ENCODE measurements around the gene SRCAP. TPM values are rescaled to one million over a fixed set of nuclear protein-coding genes. Genes with fewer than 3 reads are reported as not detected.
A peak's percentile ranks its signal among the peaks of the same experiment; 100 is the strongest.

The SRCAP gene
- total RNA-seq, 2 experiments from 2014 or later: 57.2 to 64.7 TPM

- ChIA-PET CTCF (interaction anchor here (1.0 to 2.8 kb wide), 6 partner anchors 9 to 164 kb away, joined by 3 to 8 read pairs (median 6); no protein-coding TSS in a partner anchor), POLR2A (interaction anchor here (0.6 to 2.1 kb wide), 10 partner anchors 7 to 124 kb away, joined by 3 to 7 read pairs (median 4); partner anchors contain the start of gene ZNF629)
- Mint-ChIP-seq H3K27me3 (no peaks in the 10 kb centered on the region), H3K4me3 (peak overlapping the region; percentile 80), H3K27ac (no peak overlapping the region), H3K36me3 (ENCODE audit: low read depth) (peaks cover 27% of the 10 kb centered on the region), H3K9me3 (no peaks in the 10 kb centered on the region), H3K4me1 (ENCODE audit: low read depth) (peaks cover 20% of the 10 kb centered on the region)
- ATAC-seq: no peak
- TF ChIP-seq CTCF (IDR thresholded peaks at IDR 0.05): no peak
- no peak for DNase-seq
- intact Hi-C loops (cut with micrococcal nuclease): no loop called here
These were observed 78.8 kb downstream of the SRCAP start for GRCh38 chr16:30777591-30778297.

GRCh38 chr16:30778549-30779244 is 79.7 kb downstream of the SRCAP start:
- POLR2A ChIA-PET: interaction anchor here (0.7 to 2.1 kb wide), 5 partner anchors 11 to 471 kb away, joined by 3 to 7 read pairs (median 4); no protein-coding TSS in a partner anchor
- Mint-ChIP-seq H3K36me3 (ENCODE audit: low read depth) (peaks cover 24% of the 10 kb centered on the region), H3K4me3 (no peak overlapping the region)

GRCh38 chr16:30779596-30779995 is 80.6 kb downstream of the SRCAP start:
- DNase-seq: no peak
- no peak for ATAC-seq
- CTCF ChIA-PET: interaction anchor here (2.3 to 2.8 kb wide), 2 partner anchors 34 to 163 kb away, joined by 7 to 8 read pairs; no protein-coding TSS in a partner anchor
- H3K27ac Mint-ChIP-seq: no peak overlapping the region
- TF ChIP-seq CTCF (IDR thresholded peaks at IDR 0.05): no peak
- H3K4me1 Mint-ChIP-seq (ENCODE audit: low read depth): peaks cover 14% of the 10 kb centered on the region
- no peak overlapping the region for H3K4me3 Mint-ChIP-seq
- H3K27me3 Mint-ChIP-seq: no peaks in the 10 kb centered on the region
- POLR2A ChIA-PET: interaction anchor here (1.2 kb wide), 1 partner anchor 20 kb away, joined by 3 read pairs; no protein-coding TSS in a partner anchor
- intact Hi-C loops (cut with micrococcal nuclease): no loop called here
- H3K9me3 Mint-ChIP-seq: no peaks in the 10 kb centered on the region
- peaks cover 19% of the 10 kb centered on the region for H3K36me3 Mint-ChIP-seq (ENCODE audit: low read depth)

More at GRCh38 chr16:30778549-30779244, 79.7 kb downstream of the SRCAP start:
- peaks cover 19% of the 10 kb centered on the region for H3K4me1 Mint-ChIP-seq (ENCODE audit: low read depth)
- no peaks in the 10 kb centered on the region for H3K9me3 Mint-ChIP-seq
- CTCF ChIA-PET: interaction anchor here (2.2 to 2.8 kb wide), 3 partner anchors 35 to 164 kb away, joined by 7 to 8 read pairs (median 8); no protein-coding TSS in a partner anchor
- TF ChIP-seq CTCF (IDR thresholded peaks at IDR 0.05): no peak
- H3K27me3 Mint-ChIP-seq: no peaks in the 10 kb centered on the region
- intact Hi-C loops (cut with micrococcal nuclease): no loop called here
- DNase-seq (no peak), ATAC-seq (no peak)
- no peak overlapping the region for H3K27ac Mint-ChIP-seq

GRCh38 chr16:30780021-30780420 is 81.0 kb downstream of the SRCAP start:
- no peak for TF ChIP-seq CTCF (IDR thresholded peaks at IDR 0.05)
- Mint-ChIP-seq H3K9me3 (no peaks in the 10 kb centered on the region), H3K36me3 (ENCODE audit: low read depth) (peaks cover 16% of the 10 kb centered on the region), H3K27me3 (no peaks in the 10 kb centered on the region), H3K27ac (no peak overlapping the region), H3K4me3 (no peak overlapping the region), H3K4me1 (ENCODE audit: low read depth) (peaks cover 10% of the 10 kb centered on the region)
- POLR2A ChIA-PET: interaction anchor here (1.2 kb wide), 1 partner anchor 20 kb away, joined by 3 read pairs; no protein-coding TSS in a partner anchor
- DNase-seq (no peak), ATAC-seq (no peak)
- intact Hi-C loops (cut with micrococcal nuclease): no loop called here
- CTCF ChIA-PET: interaction anchor here (2.3 to 2.8 kb wide), 2 partner anchors 34 to 162 kb away, joined by 7 to 8 read pairs; no protein-coding TSS in a partner anchor

Measured in activated CD8-positive, alpha-beta T cell treated with anti-CD3 and anti-CD28 coated beads for 36 hours (primary cell).